NCI-H69 (cell line): ENCODE measurements around the gene GRHL1.

Experiments
- DNase-seq: peaks from one replicate; lab custom pipeline; 2025; lab: John Stamatoyannopoulos, UW

GRHL1 gene

GRCh38 chr2:10042301-10043161, 91.0 kb downstream of the GRHL1 start:
- DNase-seq, result peak; percentile 76

GRCh38 chr2:10043256-10043905, 91.9 kb downstream of the GRHL1 start, which contains the start of gene KLF11:
Gene KLF11 (plus strand): TSS chr2:10043550. CDS start chr2:10043717, 167 bp downstream.
- peak; percentile 95 for DNase-seq

GRCh38 chr2:10043906-10044601, 92.6 kb downstream of the GRHL1 start:
- peak; percentile 92 for DNase-seq

- DNase-seq, result no peak
Observed at GRCh38 chr2:10045561-10046355, 94.3 kb downstream of the GRHL1 start.

GRCh38 chr2:10046931-10047330, 95.4 kb downstream of the GRHL1 start:
- DNase-seq, result no peak

GRCh38 chr2:10047616-10048500, 96.4 kb downstream of the GRHL1 start:
- no peak for DNase-seq

GRCh38 chr2:10048501-10049171, 97.1 kb downstream of the GRHL1 start:
- DNase-seq, result peak; percentile 44
